Measurements from ENCODE around the gene TSGA10IP. TPM values are rescaled to one million over a fixed set of nuclear protein-coding genes. Genes with fewer than 3 reads are reported as not detected.
A peak's percentile ranks its signal among the peaks of the same experiment; 100 is the strongest.

TSGA10IP gene
- total RNA-seq, 1 experiment from 2014 or later = not detected

GRCh38 chr11:66004186-66004585 lies 58.9 kb downstream of the TSGA10IP start:
- BruUV-seq (replicated peaks) = no TSS peak
- ChIA-PET POLR2A (no interaction called here), CTCF (no interaction called here), RAD21 (ENCODE audit: low non-redundant PET in 1 of 2, low total read pairs in 2 of 2, uncharacterized antibody in 2 of 2, unreplicated experiment in 2 of 2) (no interaction called here)
- no peaks in the 10 kb centered on the region; the same call in 1 of the 2 replicates for H4K20me1 ChIP-seq (ENCODE audit: insufficient read depth)
- H3K9me2 ChIP-seq (ENCODE audit: insufficient read depth) = no peaks in the 10 kb centered on the region
- ATAC-seq (no peak), DNase-seq (ENCODE audit: low read depth, low spot score) (no peak)
- no peak overlapping the region for H2AFZ ChIP-seq (ENCODE audit: low read depth, low read length, poor library complexity, severe bottlenecking)
- H3K4me1 ChIP-seq (ENCODE audit: control insufficient read depth in 1 of 2, insufficient read depth in 2 of 2, low read length in 2 of 2) = peaks cover 31 to 58% of the 10 kb centered on the region in 2 experiments
- H3K4me2 ChIP-seq (ENCODE audit: low read length) = peak overlapping the region; percentile 26; the same call in 1 of the 2 replicates
- intact Hi-C loops (cut with micrococcal nuclease) = no loop called here
- no peak overlapping the region for H3K9ac ChIP-seq (ENCODE audit: low read length)
- H3K79me2 ChIP-seq (ENCODE audit: insufficient read depth, low read length) = peaks cover 50% of the 10 kb centered on the region
- H3K4me3 ChIP-seq (replicated peaks in 1 of 2; ENCODE audit: low read depth in 1 of 2, low read length in 2 of 2) = no peak overlapping the region
- no peaks in the 10 kb centered on the region for H3K9me3 ChIP-seq (ENCODE audit: control insufficient read depth in 1 of 2, insufficient read depth in 1 of 2, low read depth in 1 of 2, low read length in 2 of 2)
- H3K27ac ChIP-seq (ENCODE audit: low read depth, low read length) = peak overlapping the region; percentile 19; the same call in 1 of the 2 replicates
- H3K27me3 ChIP-seq (ENCODE audit: insufficient read depth, low read length) = no peaks in the 10 kb centered on the region
- peaks cover 18 to 36% of the 10 kb centered on the region in 2 experiments for H3K36me3 ChIP-seq (ENCODE audit: control insufficient read depth in 1 of 2, insufficient read depth in 2 of 2, low read length in 2 of 2)
- TF ChIP-seq ZBTB33 (IDR thresholded peaks at IDR 0.05; ENCODE audit: extremely low read depth, insufficient replicate concordance, low read length) (no peak), SRF (IDR thresholded peaks at IDR 0.05; ENCODE audit: low read depth) (no peak), EZH2phosphoT487 (IDR thresholded peaks at IDR 0.05; ENCODE audit: borderline replicate concordance) (no peak), FOSL1 (IDR thresholded peaks at IDR 0.05; ENCODE audit: low read depth) (no peak), SIN3A (IDR thresholded peaks at IDR 0.05; ENCODE audit: low read depth) (no peak)

GRCh38 chr11:66006134-66006890 lies 61.0 kb downstream of the TSGA10IP start:
- Histone ChIP-seq H3K9ac (ENCODE audit: low read length) (peak overlapping the region; percentile 44), H4K20me1 (ENCODE audit: insufficient read depth) (no peaks in the 10 kb centered on the region), H2AFZ (ENCODE audit: low read depth, low read length, poor library complexity, severe bottlenecking) (no peak overlapping the region), H3K9me3 (ENCODE audit: control insufficient read depth in 1 of 2, insufficient read depth in 1 of 2, low read depth in 1 of 2, low read length in 2 of 2) (no peaks in the 10 kb centered on the region), H3K36me3 (ENCODE audit: control insufficient read depth in 1 of 2, insufficient read depth in 2 of 2, low read length in 2 of 2) (peaks cover 11 to 24% of the 10 kb centered on the region in 2 experiments), H3K9me2 (ENCODE audit: insufficient read depth) (no peaks in the 10 kb centered on the region), H3K4me3 (replicated peaks in 1 of 2; ENCODE audit: low read depth in 1 of 2, low read length in 2 of 2) (no peak overlapping the region), H3K27ac (ENCODE audit: low read depth, low read length) (peak overlapping the region; percentile 38), H3K4me2 (ENCODE audit: low read length) (peak overlapping the region; percentile 36), H3K27me3 (ENCODE audit: insufficient read depth, low read length) (no peaks in the 10 kb centered on the region), H3K4me1 (ENCODE audit: control insufficient read depth in 1 of 2, insufficient read depth in 2 of 2, low read length in 2 of 2) (peaks cover 35 to 74% of the 10 kb centered on the region in 2 experiments), H3K79me2 (ENCODE audit: insufficient read depth, low read length) (peaks cover 30% of the 10 kb centered on the region)
- ChIA-PET POLR2A (no interaction called here), RAD21 (ENCODE audit: low non-redundant PET in 1 of 2, low total read pairs in 2 of 2, uncharacterized antibody in 2 of 2, unreplicated experiment in 2 of 2) (no interaction called here), CTCF (no interaction called here)
- intact Hi-C loops (cut with micrococcal nuclease) = no loop called here
- DNase-seq (ENCODE audit: low read depth, low spot score) = no peak
- TF ChIP-seq CEBPB (IDR thresholded peaks at IDR 0.05; ENCODE audit: low read depth) = no peak
- no peak for TF ChIP-seq FOSL1 (IDR thresholded peaks at IDR 0.05; ENCODE audit: low read depth)
- no peak for TF ChIP-seq RAD21 (IDR thresholded peaks at IDR 0.05; ENCODE audit: low read depth)
- no peak for TF ChIP-seq SP1 (IDR thresholded peaks at IDR 0.05; ENCODE audit: low read depth)
- BruUV-seq (replicated peaks) = no TSS peak
- ATAC-seq = no peak
